GM23248 (cell line): Measurements from ENCODE around the gene ADAMTSL3.

ENCODE experiments used
- EZH2 ChIP-seq: fragments of 200-600 bp; sonication (generic); IDR thresholded peaks from 2 replicates; pipeline ENCODE4 v1.6.1; 2018; ENCODE audit warnings: antibody characterized with exemption, mild to moderate bottlenecking; ENCODE audit not compliant: insufficient read depth, poor library complexity, severe bottlenecking
- EZH2phosphoT487 ChIP-seq: fragments of 200-600 bp; sonication (generic); IDR thresholded peaks from 2 replicates; pipeline ENCODE4 v1.6.1; 2018; ENCODE audit warnings: antibody characterized with exemption, moderate library complexity, mild to moderate bottlenecking, low read depth; ENCODE audit not compliant: insufficient read depth

DNA sequence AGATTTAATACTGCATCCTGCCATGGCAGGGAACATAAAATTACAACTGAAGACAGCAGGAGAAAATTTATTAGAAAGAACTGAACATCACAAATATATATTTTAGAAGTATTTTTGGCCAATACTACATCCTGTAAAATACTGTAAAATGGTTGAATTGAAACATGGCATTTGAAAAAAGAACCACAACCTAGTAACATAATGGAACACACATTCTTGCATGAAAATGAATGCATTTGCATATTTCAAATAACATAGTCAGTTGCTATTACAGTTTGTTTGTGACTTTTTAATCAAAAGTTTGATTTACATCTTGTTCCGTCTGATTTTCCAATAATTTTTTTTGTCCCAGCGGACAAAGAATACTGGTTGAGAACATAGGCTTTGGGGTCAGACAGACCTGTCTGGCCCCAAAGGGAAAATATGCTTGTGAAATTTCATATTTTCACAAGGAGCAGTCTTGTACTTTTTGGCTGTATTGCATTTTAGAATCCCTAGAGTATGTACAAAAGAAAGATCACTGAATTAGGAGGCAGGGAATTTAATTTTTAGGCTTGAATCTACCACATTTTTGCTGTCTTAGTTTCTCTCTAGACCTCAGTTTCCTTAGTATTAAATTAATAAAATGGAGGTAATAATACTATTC is 268.8 kb downstream of the ADAMTSL3 start:
- TF ChIP-seq EZH2 (no peak), EZH2phosphoT487 (no peak)
